HG03196 (cell line): Measurements from ENCODE around the gene KDM4C.

Experiments used
- ATAC-seq: cut with Tn5 transposase; IDR thresholded peaks from one replicate; pipeline ENCODE4 v1.9.1; 2021; ENCODE audit not compliant: unreplicated experiment

The KDM4C gene

DNA sequence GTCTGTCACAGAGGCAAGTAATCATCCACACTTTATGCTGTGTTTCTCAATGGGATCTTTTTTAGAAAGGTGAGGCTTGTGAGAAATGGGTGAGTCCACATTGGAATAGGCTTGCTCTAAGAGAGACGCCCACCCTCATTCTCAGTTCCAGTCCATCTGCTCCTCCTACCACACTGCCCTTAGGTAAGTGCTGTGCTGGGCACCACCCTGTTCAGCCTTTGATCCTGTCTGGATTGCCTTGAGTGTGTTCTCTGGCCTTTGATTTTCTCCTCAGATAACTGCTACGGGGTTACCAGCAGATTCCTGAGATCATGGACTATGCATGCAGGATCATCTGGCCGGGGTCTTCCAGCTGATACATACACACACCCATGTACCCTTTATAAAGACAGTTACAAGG lies 328.6 kb downstream of the KDM4C start:
- no peak for ATAC-seq

DNA sequence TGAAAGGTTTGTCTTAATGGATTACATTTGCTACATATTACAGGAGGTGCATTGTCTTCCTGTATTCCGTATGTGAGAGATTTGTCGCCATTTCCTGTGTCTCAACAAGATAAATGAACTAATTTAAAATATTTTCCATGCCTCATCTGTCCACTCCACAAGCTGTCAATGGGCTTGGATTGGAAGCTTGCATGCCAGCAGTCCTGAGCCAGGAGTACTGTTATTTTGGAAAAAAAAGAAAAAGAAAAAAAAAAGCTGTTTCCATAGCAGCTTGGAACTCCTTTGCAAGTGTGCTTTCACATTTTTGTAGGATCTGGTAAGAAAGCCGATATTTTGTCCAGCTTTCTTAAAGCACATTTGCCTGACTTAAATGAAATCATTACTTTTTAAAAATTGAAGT lies 330.8 kb downstream of the KDM4C start:
- no peak for ATAC-seq

- no peak for ATAC-seq
These were observed 331.8 kb downstream of the KDM4C start for GRCh38 chr9:7089406-7090193.

DNA sequence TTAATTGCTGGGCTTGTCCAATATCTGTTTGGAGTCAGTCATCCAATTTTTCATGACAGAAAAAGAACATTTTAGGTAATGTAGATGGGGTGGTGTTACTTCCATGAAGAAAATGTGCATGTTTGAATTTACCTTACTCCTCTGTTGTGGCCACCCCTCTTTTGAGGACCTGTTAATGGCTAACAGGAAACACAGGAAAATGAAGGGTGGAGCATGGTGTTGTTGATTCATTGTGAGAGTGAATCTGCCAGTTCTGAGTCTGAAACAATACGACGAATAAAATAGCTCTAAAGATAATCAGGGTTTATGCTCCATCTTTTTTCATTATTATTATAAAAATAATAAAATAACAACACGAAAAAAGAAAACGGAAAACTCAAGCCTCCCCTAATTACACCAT lies 335.3 kb downstream of the KDM4C start:
- ATAC-seq, result no peak

DNA sequence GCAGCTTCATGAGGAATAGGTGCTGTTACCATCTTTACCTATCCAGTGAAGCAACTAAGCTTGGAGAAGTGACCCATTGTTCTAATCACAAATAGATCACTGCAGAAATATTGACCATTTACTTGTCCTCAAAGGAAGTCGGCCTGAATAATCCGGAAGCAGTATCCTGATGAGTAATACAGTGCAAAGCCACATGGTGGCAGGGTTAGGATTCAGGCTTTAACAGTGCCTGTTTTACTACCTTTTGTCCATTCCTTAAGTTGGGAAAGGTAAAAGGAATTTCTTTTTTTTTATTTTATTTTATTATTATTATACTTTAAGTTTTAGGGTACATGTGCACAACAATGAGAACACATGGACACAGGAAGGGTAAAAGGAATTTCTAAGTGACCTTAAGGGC lies 336.3 kb downstream of the KDM4C start:
- ATAC-seq, result no peak

DNA sequence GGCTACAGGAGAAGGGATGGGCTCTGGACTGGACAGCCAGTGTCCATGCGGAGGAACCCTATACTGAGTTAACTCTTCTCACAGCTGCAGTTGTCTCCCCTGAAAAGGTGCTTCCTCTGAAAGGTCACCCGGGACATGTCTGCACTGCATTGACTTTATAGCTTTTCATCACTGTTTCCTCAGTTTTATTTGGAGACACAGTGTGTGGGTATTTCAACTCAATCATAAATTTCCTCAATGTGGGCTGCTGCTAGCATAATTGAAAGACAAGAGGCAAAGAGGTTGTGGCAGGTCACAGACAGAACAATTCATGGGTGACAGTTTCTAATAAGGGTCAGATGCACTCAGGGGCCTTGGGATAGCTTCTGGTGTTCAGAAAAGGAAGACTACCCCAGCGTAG lies 336.8 kb downstream of the KDM4C start:
- no peak for ATAC-seq

GRCh38 chr9:7095058-7095457 lies 337.3 kb downstream of the KDM4C start:
- ATAC-seq, result no peak

DNA sequence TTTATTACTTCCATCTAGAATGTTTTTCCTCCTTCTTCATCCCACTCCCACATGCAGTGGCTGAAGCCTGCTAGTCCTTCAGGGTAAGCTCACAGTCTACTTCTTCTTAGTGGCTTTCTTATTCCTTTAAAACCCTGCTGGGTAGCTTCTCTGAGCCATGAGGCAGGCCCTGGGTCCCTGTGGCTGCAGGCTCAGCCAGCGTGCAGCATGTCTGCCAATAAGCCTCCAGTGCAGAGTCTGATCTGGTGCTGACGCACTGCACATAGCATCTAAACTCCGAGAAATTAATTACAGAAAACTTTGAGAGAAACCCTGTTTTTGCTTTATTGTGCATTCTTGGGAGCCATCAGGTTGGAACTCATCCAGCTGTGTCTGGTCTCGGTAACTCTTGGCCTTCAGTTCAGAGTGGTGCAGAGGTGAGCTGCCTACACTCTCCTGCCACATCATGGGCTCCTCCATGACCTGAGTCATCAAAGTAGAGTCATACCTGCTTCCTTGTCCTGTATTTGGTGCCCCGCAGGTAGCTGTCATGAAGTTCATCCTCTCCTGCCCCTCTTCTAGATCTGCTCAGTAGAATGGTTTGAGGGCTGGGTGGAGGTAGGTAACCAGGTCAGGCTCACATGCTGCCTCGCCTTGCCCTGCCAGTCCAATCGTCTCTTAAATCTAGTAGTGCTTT lies 339.4 kb downstream of the KDM4C start:
- ATAC-seq, result no peak

DNA sequence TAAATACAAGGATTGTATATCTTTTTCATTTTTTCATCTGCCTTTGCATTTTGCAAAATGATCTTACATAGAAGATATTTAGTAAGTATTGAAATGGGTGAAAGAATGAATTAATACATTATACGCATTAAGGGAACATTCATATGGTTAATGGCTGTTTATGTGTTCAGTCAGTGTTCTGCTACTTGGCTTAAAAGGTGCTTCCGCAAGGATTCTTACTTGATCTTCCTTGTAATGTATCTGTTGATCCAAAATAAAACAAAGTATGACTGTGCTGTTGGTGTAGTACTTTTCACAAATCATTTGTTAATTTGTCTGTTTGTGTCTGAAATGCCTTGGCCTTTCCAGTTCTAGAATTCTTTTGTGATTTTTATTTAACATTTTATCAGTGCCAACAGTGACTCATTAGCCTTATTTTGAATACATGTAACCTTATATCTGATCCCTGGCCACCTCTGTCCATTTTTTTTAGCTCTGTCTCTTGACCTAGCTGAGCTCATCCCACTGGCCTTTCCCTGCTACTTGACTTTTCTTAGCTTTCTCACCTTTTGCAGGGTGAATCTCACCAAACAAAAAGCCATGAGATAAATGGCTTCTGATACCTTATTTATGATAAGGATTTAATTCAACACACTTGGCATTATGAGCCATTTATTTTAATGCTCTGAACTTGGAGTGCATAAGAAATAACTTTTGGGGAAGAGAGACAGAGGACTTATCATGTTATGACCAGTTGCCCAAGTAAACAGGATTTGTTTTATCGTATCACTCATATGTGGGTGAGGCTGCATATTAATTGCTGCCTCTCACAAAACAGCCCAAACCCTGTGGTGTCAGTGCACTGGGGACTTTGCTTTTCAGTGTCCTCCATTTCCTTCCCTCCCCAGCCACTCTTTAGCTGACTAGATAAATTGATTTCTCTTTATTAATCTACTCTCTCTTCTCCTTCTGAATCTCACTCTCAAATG lies 340.3 kb downstream of the KDM4C start:
- no peak for ATAC-seq

GRCh38 chr9:7103367-7103766 lies 345.6 kb downstream of the KDM4C start:
- no peak for ATAC-seq

DNA sequence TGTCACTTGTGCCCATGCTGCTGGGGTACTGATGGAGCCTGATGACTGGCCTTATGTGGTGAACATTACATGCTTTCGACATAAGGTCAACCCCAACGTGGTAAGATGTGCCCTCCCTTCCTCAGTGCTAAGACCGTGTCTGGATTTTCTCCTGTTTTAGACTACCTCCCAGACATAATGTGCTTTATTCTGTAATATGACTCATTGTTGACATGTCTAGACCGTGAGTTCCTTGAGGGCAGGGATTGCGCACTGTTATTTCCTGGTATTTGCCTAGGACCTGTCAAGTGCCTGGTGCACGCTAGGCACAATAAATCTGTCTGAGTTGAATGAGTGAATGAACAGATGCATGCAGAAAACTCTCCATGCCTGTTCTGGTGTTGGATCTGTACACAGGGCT lies 346.0 kb downstream of the KDM4C start:
- ATAC-seq, result no peak

DNA sequence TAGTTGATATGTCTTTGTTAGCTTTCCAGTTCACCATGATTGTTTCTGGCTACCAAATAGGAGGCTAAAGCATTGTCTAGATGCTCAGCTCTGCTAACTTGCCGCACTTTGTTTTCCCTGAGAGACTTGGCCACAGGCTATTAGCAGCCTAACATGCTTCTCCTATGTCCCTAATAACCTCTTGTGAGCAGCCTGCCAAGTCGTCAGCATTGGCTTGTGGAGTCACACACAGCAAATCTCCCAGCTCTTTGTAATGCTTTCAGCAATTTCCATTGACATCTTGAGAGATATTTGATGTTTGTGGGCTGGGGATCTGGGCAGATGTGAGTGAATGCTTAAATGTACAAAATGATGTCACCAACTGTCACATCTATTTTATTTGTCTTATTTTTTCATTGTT lies 346.9 kb downstream of the KDM4C start:
- ATAC-seq, result no peak

DNA sequence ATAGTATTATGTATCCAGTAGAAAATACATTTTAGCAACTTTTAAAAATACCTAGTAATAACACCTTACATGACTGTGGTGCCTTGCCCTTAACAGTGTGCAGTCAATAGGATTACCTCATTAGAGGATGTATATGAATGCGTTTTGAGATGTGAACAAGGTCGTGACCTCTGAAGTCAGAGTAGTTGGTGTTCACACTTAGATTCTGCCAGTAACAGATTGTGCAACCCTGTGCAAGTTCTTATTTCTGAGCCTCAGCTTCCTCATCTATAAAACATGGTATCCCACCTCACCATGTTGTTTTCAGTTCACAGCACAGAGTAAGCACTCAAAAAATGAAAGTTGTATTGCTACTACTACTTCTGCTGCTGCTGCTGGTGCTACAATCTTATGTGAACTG lies 347.3 kb downstream of the KDM4C start:
- ATAC-seq, result no peak

- no peak for ATAC-seq
These were observed 351.2 kb downstream of the KDM4C start for GRCh38 chr9:7108936-7109335.

DNA sequence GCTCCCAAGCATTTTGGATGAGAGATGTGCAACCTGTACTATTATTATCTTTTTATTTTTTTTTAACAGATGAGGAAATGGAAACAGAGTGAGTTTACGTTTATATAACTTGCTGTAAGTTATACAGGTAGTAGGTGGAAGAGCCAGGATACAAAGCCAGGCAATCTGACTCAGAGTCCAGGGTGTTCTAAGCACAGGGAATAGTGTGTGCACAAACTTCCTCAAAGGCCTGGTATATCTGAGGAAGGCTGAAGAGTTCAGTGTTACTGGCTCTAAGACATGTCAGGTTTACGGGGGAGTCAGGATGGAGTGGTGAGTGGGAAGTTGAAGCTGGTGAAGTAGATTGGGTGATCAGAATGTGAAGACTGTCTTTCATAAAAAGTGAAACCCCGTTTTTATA lies 353.6 kb downstream of the KDM4C start:
- no peak for ATAC-seq

DNA sequence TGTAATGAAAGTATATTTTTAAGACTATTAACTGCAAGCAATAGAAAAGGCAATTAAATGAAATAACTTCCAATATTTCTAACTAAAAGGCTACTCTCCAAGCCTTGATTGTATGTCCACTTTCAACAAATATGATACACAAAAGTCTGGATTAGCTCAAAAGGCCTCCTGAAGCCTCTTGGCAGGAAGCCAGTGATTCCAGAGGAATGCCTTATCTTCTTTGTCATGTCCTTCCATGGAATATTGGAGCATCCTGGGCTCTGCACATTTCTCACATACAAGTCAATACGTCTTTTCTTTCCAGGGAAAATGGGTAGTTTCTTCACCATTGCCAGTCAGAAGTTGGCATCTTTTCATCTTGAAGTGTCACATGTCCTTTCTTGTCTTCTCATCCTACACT lies 357.8 kb downstream of the KDM4C start:
- no peak for ATAC-seq

GRCh38 chr9:7117676-7118561 lies 360.1 kb downstream of the KDM4C start:
- peak; percentile 65 for ATAC-seq

DNA sequence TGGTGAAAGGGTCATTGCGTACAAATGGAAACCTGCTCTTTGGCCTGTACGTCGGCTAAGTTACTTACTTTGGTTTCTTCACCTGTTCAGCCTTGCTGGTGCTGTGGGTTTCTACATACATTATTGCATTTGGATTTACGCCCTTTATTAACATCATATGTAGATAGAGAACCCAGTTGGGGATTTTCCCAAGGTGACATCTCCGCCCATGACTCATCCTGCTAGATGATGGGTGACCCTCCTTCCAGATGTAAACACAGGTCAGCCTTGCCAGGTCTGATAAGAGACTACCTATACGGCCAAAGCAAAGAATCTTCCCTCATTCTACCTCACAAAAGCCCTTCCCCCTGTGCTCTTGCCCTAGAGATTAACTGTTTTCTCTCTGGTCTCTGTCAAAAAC lies 360.9 kb downstream of the KDM4C start:
- peak; percentile 46 for ATAC-seq

DNA sequence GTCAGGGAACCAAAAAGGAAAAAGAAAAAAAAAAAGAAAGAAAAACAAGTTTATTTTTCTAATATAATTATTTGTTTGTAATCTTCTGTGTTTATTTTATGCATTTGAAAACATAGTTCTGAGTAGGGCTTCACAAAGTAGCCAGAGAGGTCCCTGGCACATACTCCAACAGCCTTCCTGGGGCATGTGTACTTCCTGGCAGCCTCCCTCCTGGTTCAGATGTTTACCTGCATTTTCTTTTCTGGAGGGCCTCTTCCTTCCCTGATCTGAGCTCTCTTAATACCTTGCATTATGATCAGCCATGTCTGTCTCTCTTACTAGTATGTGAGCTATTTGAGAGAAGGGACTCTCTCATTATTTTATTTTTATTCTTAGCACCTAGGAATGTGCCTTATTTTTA lies 361.8 kb downstream of the KDM4C start:
- no peak for ATAC-seq

DNA sequence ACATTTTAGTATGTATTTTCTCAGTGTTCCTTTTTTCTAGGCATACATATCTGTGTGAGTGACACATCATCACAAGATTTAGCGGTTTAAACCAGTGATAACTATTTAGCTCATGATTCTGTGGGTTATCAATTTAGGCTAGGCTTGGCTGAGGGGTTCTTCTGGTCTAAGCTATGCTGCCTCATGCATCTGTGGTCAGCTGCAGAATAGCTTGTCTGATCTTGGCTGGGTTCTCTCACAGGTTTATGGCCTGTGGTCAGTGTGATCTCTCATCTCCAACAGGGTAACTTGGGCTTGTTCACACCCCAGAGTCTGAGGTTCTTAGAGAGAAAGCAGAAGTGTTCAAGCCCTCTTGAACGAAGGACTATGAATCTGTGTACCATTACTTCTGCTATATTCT lies 363.3 kb downstream of the KDM4C start:
- ATAC-seq, result peak; percentile 45

DNA sequence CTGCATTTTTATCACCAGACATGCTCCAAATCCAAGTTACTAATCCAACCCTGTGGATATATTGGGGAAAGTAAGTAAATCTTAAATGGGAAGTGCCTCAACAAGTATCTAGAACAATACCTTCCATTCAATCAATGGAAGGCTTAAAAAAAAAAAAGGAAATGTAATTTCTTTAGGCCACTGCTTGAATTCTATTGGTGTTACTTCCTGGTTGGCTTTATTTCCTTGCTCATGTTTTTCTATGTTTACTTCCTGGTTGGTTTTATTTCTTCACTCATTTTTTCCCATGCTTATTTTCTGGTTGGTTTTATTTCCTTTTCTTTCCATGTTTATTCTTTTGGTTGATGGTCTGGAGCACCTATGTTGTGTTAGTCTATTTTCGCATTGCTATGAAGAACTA lies 363.9 kb downstream of the KDM4C start:
- no peak for ATAC-seq
